T-cell (primary cell): Measurements from ENCODE around the gene WDR48. TPM values are rescaled to one million over a fixed set of nuclear protein-coding genes. Genes with fewer than 3 reads are reported as not detected.

Experiments used
- ATAC-seq, 4 experiments: fragments of 200-7000 bp in 3 of 4; fragments of 150-1000 bp in 1 of 4; cut with Tn5 transposase; replicated peaks in 1 of 4; 1 replicate in 3 of 4; 2 replicates in 1 of 4; pipeline ENCODE4 v1.10.0; 2021; ENCODE audit warnings: moderate library complexity in 3 of 4, mild to moderate bottlenecking in 2 of 4, moderate number of reproducible peaks in 1 of 4
- CTCF ChIA-PET, 2 donors: fragments of 300-600 bp; sonication (Branson Sonifier 250); formaldehyde crosslinking; loops; one replicate each; lab custom pipeline; 2022; ENCODE audit warnings: antibody characterized with exemption in 2 of 2; lab: Charles Lee
- POLR2A ChIA-PET, 2 donors: fragments of 300-600 bp; sonication (Branson Sonifier 250); formaldehyde crosslinking; loops; one replicate each; lab custom pipeline; 2022; ENCODE audit warnings: antibody characterized with exemption in 2 of 2; lab: Charles Lee
- DNase-seq, 35 experiments: peaks; one replicate each; pipeline versions ENCODE4 v3.0.0 to v3.0.0-alpha.2; 2013 to 2023
- H3K27ac ChIP-seq: one replicate; pipeline ENCODE4 v1.5.1; 2013; ENCODE audit warnings: low read length
- H3K27me3 ChIP-seq, 2 experiments: replicated peaks in 1 of 2; 1 replicate in 1 of 2; 2 replicates in 1 of 2; pipeline versions ENCODE4 v1.6.1 to v1.7.0; 2013; ENCODE audit warnings: low read length in 1 of 2, mixed read lengths in 1 of 2; ENCODE audit not compliant: control insufficient read depth in 2 of 2, insufficient read depth in 2 of 2; ENCODE audit errors: extremely low read depth in 1 of 2
- H3K36me3 ChIP-seq, 2 donors: 1 replicate in 1 of 2; 2 replicates in 1 of 2; pipeline versions ENCODE4 v1.6.1 to v1.7.0; 2013; ENCODE audit warnings: low read length in 1 of 2; ENCODE audit not compliant: control insufficient read depth in 2 of 2, insufficient read depth in 1 of 2; ENCODE audit errors: extremely low read depth in 1 of 2
- H3K4me1 ChIP-seq, 2 experiments: 1 replicate in 1 of 2; 2 replicates in 1 of 2; pipeline versions ENCODE4 v1.6.1 to v1.7.0; 2013; ENCODE audit warnings: low read length in 2 of 2, mixed read lengths in 1 of 2; ENCODE audit not compliant: insufficient read depth in 2 of 2, control insufficient read depth in 1 of 2; ENCODE audit errors: extremely low read depth in 1 of 2
- H3K4me3 ChIP-seq, 2 donors: 1 replicate in 1 of 2; 2 replicates in 1 of 2; pipeline versions ENCODE4 v1.5.1 to v1.7.0; 2013; ENCODE audit warnings: mild to moderate bottlenecking in 2 of 2, low read length in 1 of 2, moderate library complexity in 1 of 2; ENCODE audit not compliant: control insufficient read depth in 1 of 2; ENCODE audit errors: extremely low read depth in 1 of 2
- H3K9me3 ChIP-seq: 2 replicates; pipeline ENCODE4 v1.7.0; 2013
- H3K27ac Mint-ChIP-seq, 2 donors: one replicate each; pipeline ENCODE4 v1.8.0; 2020 to 2021; ENCODE audit warnings: mild to moderate bottlenecking in 2 of 2, mixed read lengths in 2 of 2
- H3K27me3 Mint-ChIP-seq, 2 donors: one replicate each; pipeline ENCODE4 v1.8.0; 2021 to 2022; ENCODE audit warnings: mixed read lengths in 2 of 2
- H3K36me3 Mint-ChIP-seq: one replicate; pipeline ENCODE4 v1.8.0; 2021; ENCODE audit warnings: mixed read lengths
- H3K4me1 Mint-ChIP-seq, 3 donors: one replicate each; pipeline ENCODE4 v1.8.0; 2020 to 2022; ENCODE audit warnings: mixed read lengths in 3 of 3, mild to moderate bottlenecking in 1 of 3
- H3K4me3 Mint-ChIP-seq, 3 donors: one replicate each; pipeline ENCODE4 v1.8.0; 2020 to 2022; ENCODE audit warnings: mild to moderate bottlenecking in 3 of 3, mixed read lengths in 3 of 3, moderate library complexity in 3 of 3
- H3K9me3 Mint-ChIP-seq, 3 donors: one replicate each; pipeline ENCODE4 v1.8.0; 2020 to 2022; ENCODE audit warnings: mixed read lengths in 3 of 3
- WGBS: methylation state at CpG from one replicate; pipeline ENCODE4 v1.1.5; 2013; ENCODE audit warnings: missing lambda C conversion rate; ENCODE audit not compliant: insufficient coverage; 5-methylcytosine and 5-hydroxymethylcytosine counted together
- total RNA-seq, 35 experiments: library from RNA in 6 of 35; stranded (reverse) in 6 of 35; fragments of 120-200 nt in 1 of 35; gene quantifications; one replicate each; pipeline versions ENCODE4 v1.2.1 to v1.2.4 and lab custom pipeline; 2013 to 2026

Gene WDR48
- total RNA-seq, 5 donors from 2014 or later (not counting 1 experiment from before 2014, with no cell fraction given) = 54.2 to 90.3 (median 59.9) TPM

DNA sequence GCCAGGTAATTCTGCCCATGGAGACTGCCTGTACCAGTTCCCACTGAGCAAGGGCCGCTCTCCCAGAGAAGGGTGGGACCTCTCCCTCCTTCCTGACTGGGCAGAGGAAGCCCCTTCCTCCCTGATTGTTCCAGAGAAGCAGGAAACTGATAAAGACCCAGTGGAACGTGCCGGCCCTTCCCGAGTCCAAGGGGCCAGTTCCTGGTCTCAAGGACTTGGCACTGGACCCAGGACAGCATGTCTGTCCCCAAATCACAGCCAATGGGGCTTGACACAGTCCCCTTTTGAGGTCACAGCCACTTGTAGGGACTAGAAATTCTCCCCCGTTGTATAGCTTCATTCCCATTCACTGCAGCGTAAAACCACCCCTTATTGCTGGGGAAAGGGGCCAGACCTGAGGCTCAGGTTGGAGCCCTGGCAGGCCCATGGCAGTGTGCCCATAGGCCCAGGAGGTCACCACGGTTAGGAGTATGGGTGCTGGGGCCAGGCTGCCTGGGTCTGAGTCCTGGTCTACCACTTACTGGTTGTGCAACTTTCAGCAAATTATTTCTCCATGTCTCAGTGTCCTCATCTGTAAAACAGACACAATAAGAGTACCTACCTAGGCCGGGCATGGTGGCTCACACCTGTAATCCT lies 83.5 kb downstream of the WDR48 start:
- Histone ChIP-seq H3K27me3 (no peaks in the 10 kb centered on the region), H3K27ac (no peak overlapping the region), H3K9me3 (no peaks in the 10 kb centered on the region), H3K4me1 (no peaks in the 10 kb centered on the region), H3K36me3 (peaks cover 3 to 5% of the 10 kb centered on the region in 2 donors), H3K4me3 (no peak overlapping the region)
- POLR2A ChIA-PET = interaction anchor here in 1 of 2 donors (0.7 kb wide), 1 partner anchor 14 kb away, joined by 3 read pairs; no protein-coding TSS in a partner anchor
- H3K36me3 Mint-ChIP-seq = peaks cover 10% of the 10 kb centered on the region
- no peaks in the 10 kb centered on the region for H3K9me3 Mint-ChIP-seq
- H3K4me1 Mint-ChIP-seq = peaks cover 3 to 15% (median 6%) of the 10 kb centered on the region in 3 donors
- ATAC-seq = no peak
- H3K4me3 Mint-ChIP-seq = no peak overlapping the region
- no peaks in the 10 kb centered on the region for H3K27me3 Mint-ChIP-seq
- CTCF ChIA-PET = interaction anchor here in 1 of 2 donors (0.6 kb wide), 1 partner anchor 24 kb away, joined by 6 read pairs; no protein-coding TSS in a partner anchor
- no peak overlapping the region for H3K27ac Mint-ChIP-seq
- no peak for DNase-seq
- WGBS = 94% methylated on average over 6 of the region's 8 CpGs

GRCh38 chr3:39136533-39137434 lies 85.0 kb downstream of the WDR48 start:
- H3K27ac Mint-ChIP-seq = no peak overlapping the region
- H3K36me3 ChIP-seq = peaks cover 9 to 18% of the 10 kb centered on the region in 2 donors
- H3K4me3 ChIP-seq = no peak overlapping the region
- no peak overlapping the region for H3K27ac ChIP-seq
- CTCF ChIA-PET = interaction anchor here in 1 of 2 donors (0.6 kb wide), 1 partner anchor 35 kb away, joined by 3 read pairs; no protein-coding TSS in a partner anchor
- DNase-seq = no peak
- peaks cover 10 to 29% (median 14%) of the 10 kb centered on the region in 3 donors for H3K4me1 Mint-ChIP-seq
- H3K4me3 Mint-ChIP-seq = no peak overlapping the region
- H3K9me3 ChIP-seq = no peaks in the 10 kb centered on the region
- WGBS = 89% methylated on average over 15 of the region's 21 CpGs
- no peaks in the 10 kb centered on the region for H3K27me3 Mint-ChIP-seq
- POLR2A ChIA-PET = no interaction called here
- peak in 1 of 4 experiments; percentile 6 for ATAC-seq
- H3K27me3 ChIP-seq = no peaks in the 10 kb centered on the region
- H3K4me1 ChIP-seq = peaks cover 0 to 1% of the 10 kb centered on the region in 2 experiments
- peaks cover 17% of the 10 kb centered on the region for H3K36me3 Mint-ChIP-seq
- H3K9me3 Mint-ChIP-seq = no peaks in the 10 kb centered on the region

- DNase-seq = no peak
- Mint-ChIP-seq H3K9me3 (no peaks in the 10 kb centered on the region), H3K4me1 (peaks cover 11 to 30% (median 15%) of the 10 kb centered on the region in 3 donors), H3K27me3 (no peaks in the 10 kb centered on the region), H3K27ac (peak overlapping the region in 1 of 2 donors; percentile 55), H3K4me3 (peak overlapping the region in 1 of 3 donors; percentile 10), H3K36me3 (peaks cover 19% of the 10 kb centered on the region)
- CTCF ChIA-PET = no interaction called here
- Histone ChIP-seq H3K36me3 (peaks cover 12 to 25% of the 10 kb centered on the region in 2 donors), H3K4me3 (no peak overlapping the region), H3K27me3 (no peaks in the 10 kb centered on the region), H3K4me1 (peaks cover 0 to 7% of the 10 kb centered on the region in 2 experiments), H3K27ac (no peak overlapping the region), H3K9me3 (no peaks in the 10 kb centered on the region)
- POLR2A ChIA-PET = no interaction called here
- ATAC-seq = no peak
- WGBS = 97% methylated on average over 18 of the region's 18 CpGs
Measured at GRCh38 chr3:39137435-39137936, 85.7 kb downstream of the WDR48 start.

- Histone ChIP-seq H3K9me3 (no peaks in the 10 kb centered on the region), H3K27me3 (no peaks in the 10 kb centered on the region), H3K27ac (no peak overlapping the region), H3K4me1 (peaks cover 0 to 10% of the 10 kb centered on the region in 2 experiments), H3K4me3 (no peak overlapping the region), H3K36me3 (peaks cover 19 to 32% of the 10 kb centered on the region in 2 donors)
- CTCF ChIA-PET = interaction anchor here in 1 of 2 donors (1.0 kb wide), 1 partner anchor 154 kb away, joined by 3 read pairs; no protein-coding TSS in a partner anchor
- H3K36me3 Mint-ChIP-seq = peaks cover 24% of the 10 kb centered on the region
- H3K4me3 Mint-ChIP-seq = peak overlapping the region in 1 of 3 donors; percentile 10
- 88% methylated on average over 4 of the region's 10 CpGs for WGBS
- H3K4me1 Mint-ChIP-seq = peaks cover 14 to 30% (median 18%) of the 10 kb centered on the region in 3 donors
- peak in 1 of 4 experiments; percentile 2 for ATAC-seq
- no peaks in the 10 kb centered on the region for H3K27me3 Mint-ChIP-seq
- H3K9me3 Mint-ChIP-seq = no peaks in the 10 kb centered on the region
- peak overlapping the region in 1 of 2 donors; percentile 61 for H3K27ac Mint-ChIP-seq
- no peak for DNase-seq
- POLR2A ChIA-PET = no interaction called here
Measured at GRCh38 chr3:39137991-39138803, 86.4 kb downstream of the WDR48 start.

DNA sequence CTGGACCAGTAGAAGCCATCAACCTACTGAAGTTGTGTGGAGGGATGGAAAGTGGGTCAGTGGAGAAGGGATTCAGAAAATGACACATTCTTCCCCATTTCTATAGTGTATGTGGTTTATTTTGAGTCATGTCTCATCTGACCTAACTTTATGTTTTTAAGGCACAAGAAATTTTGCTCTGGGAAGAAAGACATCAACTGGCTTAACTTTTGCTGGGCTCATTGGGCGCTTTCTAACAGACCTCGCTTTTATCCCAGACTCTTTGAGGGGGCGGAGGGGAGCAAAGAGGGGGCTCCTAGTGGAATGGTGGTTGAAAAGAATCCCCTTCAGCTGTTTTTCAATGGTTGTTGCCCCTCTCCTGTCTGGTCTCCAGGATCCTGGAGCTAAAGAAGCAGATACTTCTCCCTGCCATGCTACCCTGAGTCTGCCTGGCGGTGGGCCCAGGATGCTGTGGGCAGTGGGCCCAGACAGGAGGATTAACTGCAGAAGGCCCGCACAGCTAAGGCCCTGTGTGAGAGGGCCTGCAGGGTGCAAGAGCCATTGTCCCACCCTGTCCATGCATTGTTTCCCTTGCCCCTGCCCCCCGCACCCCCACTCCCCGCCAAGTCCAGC lies 87.1 kb downstream of the WDR48 start:
- peaks cover 0 to 11% of the 10 kb centered on the region in 2 experiments for H3K4me1 ChIP-seq
- H3K27ac Mint-ChIP-seq = peak overlapping the region; percentile 41 to 61
- no peak overlapping the region for H3K4me3 ChIP-seq
- ATAC-seq (no peak), DNase-seq (no peak)
- peaks cover 23 to 39% of the 10 kb centered on the region in 2 donors for H3K36me3 ChIP-seq
- no peak overlapping the region for H3K4me3 Mint-ChIP-seq
- WGBS = 91% methylated on average over 5 of the region's 7 CpGs
- H3K27ac ChIP-seq = no peak overlapping the region
- POLR2A ChIA-PET = interaction anchor here in 1 of 2 donors (0.6 to 0.7 kb wide), 2 partner anchors 542 to 781 kb away, joined by 4 to 6 read pairs; no protein-coding TSS in a partner anchor
- no peaks in the 10 kb centered on the region for H3K9me3 Mint-ChIP-seq
- CTCF ChIA-PET = interaction anchor here in 1 of 2 donors (1.0 kb wide), 1 partner anchor 154 kb away, joined by 3 read pairs; no protein-coding TSS in a partner anchor
- H3K4me1 Mint-ChIP-seq = peaks cover 14 to 30% (median 23%) of the 10 kb centered on the region in 3 donors
- H3K27me3 ChIP-seq = no peaks in the 10 kb centered on the region
- peaks cover 30% of the 10 kb centered on the region for H3K36me3 Mint-ChIP-seq
- H3K9me3 ChIP-seq = no peaks in the 10 kb centered on the region
- H3K27me3 Mint-ChIP-seq = no peaks in the 10 kb centered on the region
